Thyroid gland (tissue), 4 donors: ENCODE results near the gene BAHCC1. TPM values are rescaled to one million over a fixed set of nuclear protein-coding genes. Genes with fewer than 3 reads are reported as not detected.

Experiments
- DNase-seq, 2 donors: peaks; one replicate each; pipeline ENCODE4 v3.0.0-alpha.2; 2019
- H3K27ac ChIP-seq, 3 donors: fragments of 200-600 bp; sonication (generic); 1 replicate in 2 of 3; 2 replicates in 1 of 3; pipeline ENCODE4 v1.5.1; 2016 to 2019; ENCODE audit warnings: mild to moderate bottlenecking in 1 of 3, moderate library complexity in 1 of 3
- H3K27me3 ChIP-seq: fragments of 200-600 bp; sonication (generic); one replicate; pipeline ENCODE4 v1.5.1; 2019
- H3K36me3 ChIP-seq, 2 donors: fragments of 200-600 bp; sonication (generic); one replicate each; pipeline ENCODE4 v1.5.1; 2016 to 2019
- H3K4me1 ChIP-seq, 2 donors: fragments of 200-600 bp; sonication (generic); one replicate each; pipeline ENCODE4 v1.5.1; 2017 to 2019
- H3K4me3 ChIP-seq, 3 donors: fragments of 200-600 bp; sonication (generic); replicated peaks in 1 of 3; 1 replicate in 2 of 3; 2 replicates in 1 of 3; pipeline ENCODE4 v1.5.1; 2016; ENCODE audit warnings: mild to moderate bottlenecking in 1 of 3
- H3K9me3 ChIP-seq: fragments of 200-600 bp; sonication (generic); one replicate; pipeline ENCODE4 v1.5.1; 2017
- CTCF ChIP-seq, 6 experiments: fragments of 200-600 bp in 3 of 6; fragments of 450-650 bp in 3 of 6; sonication (generic) in 3 of 6; IDR thresholded peaks; one replicate each; pipeline ENCODE4 v1.5.1; 2016 to 2019; ENCODE audit warnings: antibody characterized with exemption in 6 of 6, mild to moderate bottlenecking in 2 of 6, inconsistent platforms in 1 of 6, moderate library complexity in 1 of 6
- POLR2A ChIP-seq, 2 donors: fragments of 450-650 bp; IDR thresholded peaks; one replicate each; pipeline ENCODE4 v1.6.1; 2017; ENCODE audit warnings: antibody characterized with exemption in 2 of 2, mild to moderate bottlenecking in 2 of 2, moderate library complexity in 1 of 2
- WGBS, 2 donors: methylation state at CpG; one replicate each; pipeline ENCODE4 v1.1.5; 2017; 5-methylcytosine and 5-hydroxymethylcytosine counted together
- intact Hi-C: fragments of 100-400 bp; cut with DNase I; formaldehyde crosslinking; loops from one replicate; pipeline ENCODE4 v1.15.1; 2023
- total RNA-seq, 4 donors: library from RNA; depleted of rRNA; stranded (reverse); fragments of >200 nt; gene quantifications; one replicate each; pipeline ENCODE4 v1.2.3, GENCODE V29; 2016

BAHCC1 gene
- total RNA-seq, 4 donors from 2014 or later, result 13.7 to 33.7 (median 23.9) TPM

- no peaks in the 10 kb centered on the region for H3K9me3 ChIP-seq
- no peaks in the 10 kb centered on the region for H3K36me3 ChIP-seq
- H3K27ac ChIP-seq, result peak overlapping the region; percentile 55 to 71 (median 67)
- H3K4me1 ChIP-seq, result peaks cover 17% of the 10 kb centered on the region in 2 donors
- H3K27me3 ChIP-seq, result no peaks in the 10 kb centered on the region
- intact Hi-C loops, result no loop called here
- peak in 1 of 2 donors; percentile 34 for TF ChIP-seq POLR2A (IDR thresholded peaks at IDR 0.05)
- no peak for TF ChIP-seq CTCF (IDR thresholded peaks at IDR 0.05)
- WGBS, 2 donors, result 45 to 57% methylated on average over 13 to 15 of the region's 22 CpGs
- no peak overlapping the region for H3K4me3 ChIP-seq
- peak; percentile 58 to 64 for DNase-seq
Measured at GRCh38 chr17:81365148-81365600, 30.1 kb upstream of the BAHCC1 start.

- H3K9me3 ChIP-seq, result no peaks in the 10 kb centered on the region
- peak overlapping the region; percentile 55 to 71 (median 67) for H3K27ac ChIP-seq
- peak in 1 of 2 donors; percentile 55 for TF ChIP-seq POLR2A (IDR thresholded peaks at IDR 0.05)
- no peak for TF ChIP-seq CTCF (IDR thresholded peaks at IDR 0.05)
- 45 to 47% methylated on average over 17 to 29 of the region's 30 CpGs for WGBS, 2 donors
- DNase-seq, result peak; percentile 86 to 93
- H3K4me3 ChIP-seq, result no peak overlapping the region
- no peaks in the 10 kb centered on the region for H3K27me3 ChIP-seq
- H3K36me3 ChIP-seq, result no peaks in the 10 kb centered on the region
- H3K4me1 ChIP-seq, result peaks cover 17% of the 10 kb centered on the region in 2 donors
- intact Hi-C loops, result no loop called here
Measured at GRCh38 chr17:81365601-81366585, 29.4 kb upstream of the BAHCC1 start.

GRCh38 chr17:81366648-81367047, 28.6 kb upstream of the BAHCC1 start:
- Histone ChIP-seq H3K27me3 (no peaks in the 10 kb centered on the region), H3K27ac (peak overlapping the region in 2 of 3 donors; percentile 51 to 71), H3K4me3 (no peak overlapping the region), H3K9me3 (no peaks in the 10 kb centered on the region), H3K36me3 (no peaks in the 10 kb centered on the region), H3K4me1 (peaks cover 17% of the 10 kb centered on the region in 2 donors)
- TF ChIP-seq CTCF (IDR thresholded peaks at IDR 0.05) (no peak), POLR2A (IDR thresholded peaks at IDR 0.05) (no peak)
- intact Hi-C loops, result no loop called here
- DNase-seq, result no peak
- WGBS, 2 donors, result 94 to 95% methylated on average over 11 of the region's 11 CpGs

GRCh38 chr17:81367171-81367570, 28.1 kb upstream of the BAHCC1 start:
- intact Hi-C loops, result no loop called here
- WGBS, 2 donors, result 90 to 95% methylated on average over 11 of the region's 12 CpGs
- TF ChIP-seq POLR2A (IDR thresholded peaks at IDR 0.05), result no peak
- no peak for TF ChIP-seq CTCF (IDR thresholded peaks at IDR 0.05)
- no peak for DNase-seq
- no peaks in the 10 kb centered on the region for H3K9me3 ChIP-seq
- H3K4me3 ChIP-seq, result no peak overlapping the region
- no peaks in the 10 kb centered on the region for H3K36me3 ChIP-seq
- H3K27ac ChIP-seq, result no peak overlapping the region
- no peaks in the 10 kb centered on the region for H3K27me3 ChIP-seq
- H3K4me1 ChIP-seq, result peaks cover 17 to 21% of the 10 kb centered on the region in 2 donors
